LNCAP (cell line): Measurements from ENCODE around the gene INSR.

Experiments used
- CTCF ChIP-seq: fragments of 450-650 bp; IDR thresholded peaks from 2 replicates; pipeline ENCODE4 v1.5.1; 2017; ENCODE audit warnings: mild to moderate bottlenecking

INSR gene

GRCh38 chr19:7293762-7294557, at the start of gene INSR:
Gene INSR, minus strand, starts transcription at chr19:7294414. Its CDS starts 523 bp downstream, at chr19:7293891.
- no peak for TF ChIP-seq CTCF

- no peak for TF ChIP-seq CTCF
Observed at GRCh38 chr19:7342143-7342542, 47.9 kb upstream of the INSR start.

- TF ChIP-seq CTCF, result peak; percentile 94
Observed at GRCh38 chr19:7340959-7341837, 47.0 kb upstream of the INSR start.

- no peak for TF ChIP-seq CTCF
Observed at GRCh38 chr19:7337380-7338194, 43.4 kb upstream of the INSR start.

GRCh38 chr19:7336321-7336973, 42.2 kb upstream of the INSR start:
- TF ChIP-seq CTCF, result no peak

- TF ChIP-seq CTCF, result no peak
Observed at GRCh38 chr19:7333198-7334118, 39.2 kb upstream of the INSR start.
